GM12891 (cell line): ENCODE results near the gene N4BP2L1.

Experiments
- PAX5 ChIP-seq: IDR thresholded peaks from 2 replicates; pipeline ENCODE4 v1.6.1; 2011; ENCODE audit warnings: low read length, moderate library complexity, mild to moderate bottlenecking; ENCODE audit not compliant: insufficient read depth, severe bottlenecking
- POLR2A ChIP-seq: IDR thresholded peaks from 2 replicates; pipeline ENCODE4 v1.6.1; 2011; ENCODE audit warnings: low read depth, low read length, control low read depth
- POLR2AphosphoS5 ChIP-seq: IDR thresholded peaks from 2 replicates; pipeline ENCODE4 v1.6.1; 2011; ENCODE audit warnings: low read depth, low read length, control low read depth
- POU2F2 ChIP-seq: IDR thresholded peaks from 2 replicates; pipeline ENCODE4 v1.6.1; 2011; ENCODE audit warnings: low read depth, mild to moderate bottlenecking, control low read depth, low read length, moderate library complexity
- SPI1 ChIP-seq: IDR thresholded peaks from 2 replicates; pipeline ENCODE4 v1.6.1; 2011; ENCODE audit warnings: low read depth, low read length, control low read depth
- TAF1 ChIP-seq: IDR thresholded peaks from 2 replicates; pipeline ENCODE4 v1.6.1; 2011; ENCODE audit warnings: low read depth, low read length, control low read depth

DNA sequence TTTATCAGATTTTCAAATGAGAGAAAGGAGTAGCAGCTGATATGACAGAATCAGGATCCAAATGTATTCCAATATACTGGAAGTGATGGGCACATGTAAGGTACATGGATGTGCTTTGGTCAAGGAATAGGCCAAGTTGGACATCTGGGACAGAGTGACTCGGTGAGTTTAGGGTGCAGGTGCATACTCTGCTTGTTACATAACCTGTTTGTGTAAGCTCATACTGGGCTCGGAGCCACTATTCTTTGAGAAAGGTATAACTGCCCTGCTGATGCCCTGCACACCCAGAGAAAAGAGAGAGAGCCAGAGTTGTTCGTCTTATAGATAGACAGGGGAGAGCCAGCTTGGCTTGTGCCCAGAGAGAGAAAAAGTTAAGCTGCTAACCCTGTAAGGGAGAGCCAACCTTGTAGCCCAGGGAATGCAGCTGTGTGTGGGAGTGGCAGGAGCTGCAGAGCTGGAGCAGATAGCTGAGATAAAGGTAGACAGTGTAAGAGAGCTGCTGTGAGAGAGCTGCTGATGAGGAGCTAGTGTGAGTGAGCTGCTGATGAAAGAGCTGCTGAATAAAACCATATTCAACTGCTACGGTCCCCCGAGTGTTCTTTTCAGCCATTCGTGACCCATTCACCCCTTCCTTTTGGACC is 40.7 kb upstream of the N4BP2L1 start:
- TF ChIP-seq POLR2A (no peak), POLR2AphosphoS5 (no peak), TAF1 (no peak), SPI1 (no peak), POU2F2 (no peak), PAX5 (no peak)
